KMS-11 (cell line): ENCODE results near the gene APOL4.

Source experiments
- H2AFZ ChIP-seq: fragments of 200-600 bp; sonication (generic); 2 replicates; pipeline ENCODE4 v1.6.1; 2016; ENCODE audit warnings: antibody characterized with exemption, mixed run types, low read depth
- H3K27ac ChIP-seq: fragments of 200-600 bp; sonication (generic); 2 replicates; pipeline ENCODE4 v1.6.1; 2016; ENCODE audit warnings: mild to moderate bottlenecking, mixed run types
- H3K27me3 ChIP-seq: fragments of 200-600 bp; sonication (generic); 2 replicates; pipeline ENCODE4 v1.6.1; 2017; ENCODE audit warnings: mild to moderate bottlenecking, low read depth, mixed run types, moderate library complexity; ENCODE audit not compliant: insufficient read depth
- H3K36me3 ChIP-seq: fragments of 200-600 bp; sonication (generic); 2 replicates; pipeline ENCODE4 v1.6.1; 2017; ENCODE audit warnings: mild to moderate bottlenecking, mixed run types; ENCODE audit not compliant: insufficient read depth
- H3K4me1 ChIP-seq: fragments of 200-600 bp; sonication (generic); 2 replicates; pipeline ENCODE4 v1.6.1; 2016; ENCODE audit warnings: mild to moderate bottlenecking, low read depth, mixed run types; ENCODE audit not compliant: poor library complexity, severe bottlenecking
- H3K4me2 ChIP-seq: fragments of 200-600 bp; sonication (generic); 2 replicates; pipeline ENCODE4 v1.7.0; 2016; ENCODE audit warnings: mild to moderate bottlenecking, mixed run types
- H3K4me3 ChIP-seq: fragments of 200-600 bp; sonication (generic); IDR thresholded peaks from 2 replicates; pipeline ENCODE4 v1.6.1; 2017; ENCODE audit warnings: low read depth, low read length, mixed read lengths; ENCODE audit not compliant: insufficient read depth
- H3K79me2 ChIP-seq: fragments of 200-600 bp; sonication (generic); 2 replicates; pipeline ENCODE4 v1.6.1; 2016; ENCODE audit warnings: low read depth, mixed run types; ENCODE audit not compliant: insufficient read depth
- H3K9ac ChIP-seq: fragments of 200-600 bp; sonication (generic); 2 replicates; pipeline ENCODE4 v1.6.1; 2016; ENCODE audit warnings: mild to moderate bottlenecking, mixed run types
- H4K20me1 ChIP-seq: fragments of 200-600 bp; sonication (generic); 2 replicates; pipeline ENCODE4 v1.6.1; 2016; ENCODE audit warnings: mild to moderate bottlenecking, mixed run types; ENCODE audit not compliant: insufficient read depth
- CTCF ChIP-seq: fragments of 200-600 bp; sonication (generic); conservative IDR thresholded peaks from 2 replicates; pipeline ENCODE4 v1.6.1; 2017; ENCODE audit warnings: low read depth, mild to moderate bottlenecking, antibody characterized with exemption, low read length, moderate library complexity, mixed read lengths

APOL4 gene

GRCh38 chr22:36235585-36235984 lies 34.0 kb upstream of the APOL4 start:
- H3K79me2 ChIP-seq: peaks cover 36% of the 10 kb centered on the region
- H3K4me2 ChIP-seq: no peak overlapping the region
- no peak overlapping the region for H2AFZ ChIP-seq
- no peaks in the 10 kb centered on the region for H3K27me3 ChIP-seq
- no peak overlapping the region for H3K4me3 ChIP-seq
- peaks cover 31% of the 10 kb centered on the region for H3K4me1 ChIP-seq
- H3K36me3 ChIP-seq: no peaks in the 10 kb centered on the region
- H3K9ac ChIP-seq: no peak overlapping the region
- TF ChIP-seq CTCF: no peak
- no peaks in the 10 kb centered on the region for H4K20me1 ChIP-seq
- H3K27ac ChIP-seq: no peak overlapping the region

- Histone ChIP-seq H3K4me1 (peaks cover 27% of the 10 kb centered on the region), H2AFZ (no peak overlapping the region), H3K36me3 (no peaks in the 10 kb centered on the region), H3K4me2 (no peak overlapping the region), H4K20me1 (no peaks in the 10 kb centered on the region), H3K9ac (no peak overlapping the region), H3K27me3 (no peaks in the 10 kb centered on the region), H3K4me3 (no peak overlapping the region), H3K27ac (no peak overlapping the region), H3K79me2 (peaks cover 36% of the 10 kb centered on the region)
- no peak for TF ChIP-seq CTCF
Measured at GRCh38 chr22:36234919-36235318, 33.3 kb upstream of the APOL4 start.

- Histone ChIP-seq H3K4me2 (no peak overlapping the region), H4K20me1 (no peaks in the 10 kb centered on the region), H3K9ac (no peak overlapping the region), H3K36me3 (no peaks in the 10 kb centered on the region), H3K27ac (no peak overlapping the region), H3K4me3 (no peak overlapping the region), H3K4me1 (peaks cover 25% of the 10 kb centered on the region), H3K79me2 (peaks cover 34% of the 10 kb centered on the region), H2AFZ (no peak overlapping the region), H3K27me3 (no peaks in the 10 kb centered on the region)
- TF ChIP-seq CTCF: no peak
Measured at GRCh38 chr22:36234213-36234612, 32.6 kb upstream of the APOL4 start.

GRCh38 chr22:36233796-36234195 lies 32.2 kb upstream of the APOL4 start:
- no peak overlapping the region for H2AFZ ChIP-seq
- no peak overlapping the region for H3K9ac ChIP-seq
- no peak overlapping the region for H3K27ac ChIP-seq
- peaks cover 30% of the 10 kb centered on the region for H3K79me2 ChIP-seq
- no peaks in the 10 kb centered on the region for H4K20me1 ChIP-seq
- no peak overlapping the region for H3K4me2 ChIP-seq
- no peak overlapping the region for H3K4me3 ChIP-seq
- H3K36me3 ChIP-seq: no peaks in the 10 kb centered on the region
- no peaks in the 10 kb centered on the region for H3K27me3 ChIP-seq
- TF ChIP-seq CTCF: no peak
- peaks cover 25% of the 10 kb centered on the region for H3K4me1 ChIP-seq
